Stimulated activated CD8-positive, alpha-beta memory T cell treated with anti-CD3 and anti-CD28 coated beads, Interleukin-15, amount 100 ng/mL, for 24 hours (primary cell): ENCODE results near the gene ANKZF1.
"Not testable (repeated sequence)": the region's sequence is repeated elsewhere in the genome, so short reads cannot be mapped to it uniquely, and the experiment has no call there.

ENCODE experiments used
- DNase-seq: peaks from one replicate; pipeline ENCODE4 v3.0.0-alpha.2; 2020; ENCODE audit warnings: low read depth

The ANKZF1 gene, protein sequence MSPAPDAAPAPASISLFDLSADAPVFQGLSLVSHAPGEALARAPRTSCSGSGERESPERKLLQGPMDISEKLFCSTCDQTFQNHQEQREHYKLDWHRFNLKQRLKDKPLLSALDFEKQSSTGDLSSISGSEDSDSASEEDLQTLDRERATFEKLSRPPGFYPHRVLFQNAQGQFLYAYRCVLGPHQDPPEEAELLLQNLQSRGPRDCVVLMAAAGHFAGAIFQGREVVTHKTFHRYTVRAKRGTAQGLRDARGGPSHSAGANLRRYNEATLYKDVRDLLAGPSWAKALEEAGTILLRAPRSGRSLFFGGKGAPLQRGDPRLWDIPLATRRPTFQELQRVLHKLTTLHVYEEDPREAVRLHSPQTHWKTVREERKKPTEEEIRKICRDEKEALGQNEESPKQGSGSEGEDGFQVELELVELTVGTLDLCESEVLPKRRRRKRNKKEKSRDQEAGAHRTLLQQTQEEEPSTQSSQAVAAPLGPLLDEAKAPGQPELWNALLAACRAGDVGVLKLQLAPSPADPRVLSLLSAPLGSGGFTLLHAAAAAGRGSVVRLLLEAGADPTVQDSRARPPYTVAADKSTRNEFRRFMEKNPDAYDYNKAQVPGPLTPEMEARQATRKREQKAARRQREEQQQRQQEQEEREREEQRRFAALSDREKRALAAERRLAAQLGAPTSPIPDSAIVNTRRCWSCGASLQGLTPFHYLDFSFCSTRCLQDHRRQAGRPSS

DNA sequence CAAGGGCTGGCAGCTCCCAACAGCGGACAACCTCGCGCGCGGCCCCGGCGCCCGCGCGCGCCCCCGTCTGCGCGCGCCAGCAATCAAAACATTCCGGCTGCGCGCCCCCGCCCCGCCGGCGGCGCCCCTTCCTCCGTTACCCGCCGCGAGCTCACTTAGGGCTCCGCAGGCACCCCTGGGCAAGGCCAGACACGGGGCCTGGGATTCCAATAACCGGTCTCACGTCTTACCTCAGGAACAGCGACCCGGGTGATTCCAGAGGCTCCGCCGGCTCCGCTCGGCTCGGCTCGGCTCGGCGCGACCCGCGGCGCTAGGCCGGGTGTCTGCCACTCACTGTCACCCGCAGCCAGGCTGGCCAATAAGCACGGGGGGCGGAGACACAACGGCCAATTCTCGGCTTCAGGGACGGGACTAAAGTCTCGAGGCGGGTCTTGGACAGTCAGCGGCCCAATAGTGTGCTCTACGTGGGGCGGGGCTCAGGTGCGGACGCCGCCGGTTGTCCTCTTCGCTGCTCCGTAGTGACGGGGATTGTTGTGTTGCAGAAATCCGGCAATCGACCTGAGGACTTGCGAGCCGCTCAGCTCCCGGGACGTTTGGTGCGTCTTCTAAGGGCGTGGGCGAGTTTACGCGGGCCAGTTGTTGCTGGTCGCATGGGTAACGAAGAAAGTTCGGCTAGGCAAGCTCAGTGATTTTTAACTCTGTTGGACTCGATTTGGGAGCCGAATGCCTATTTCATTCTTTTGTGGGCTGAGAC is at the start of gene ANKZF1, which contains the start of gene ATG9A:
Gene ANKZF1, plus strand, starts transcription at position 502 of the 754 bp plus-strand sequence. CDS start 452 bp downstream, outside the sequence.
Gene ATG9A, minus strand, starts transcription at position 332 of the 754 bp plus-strand sequence. CDS start 1,612 bp downstream, outside the sequence.
- peak; percentile 86 for DNase-seq

DNA sequence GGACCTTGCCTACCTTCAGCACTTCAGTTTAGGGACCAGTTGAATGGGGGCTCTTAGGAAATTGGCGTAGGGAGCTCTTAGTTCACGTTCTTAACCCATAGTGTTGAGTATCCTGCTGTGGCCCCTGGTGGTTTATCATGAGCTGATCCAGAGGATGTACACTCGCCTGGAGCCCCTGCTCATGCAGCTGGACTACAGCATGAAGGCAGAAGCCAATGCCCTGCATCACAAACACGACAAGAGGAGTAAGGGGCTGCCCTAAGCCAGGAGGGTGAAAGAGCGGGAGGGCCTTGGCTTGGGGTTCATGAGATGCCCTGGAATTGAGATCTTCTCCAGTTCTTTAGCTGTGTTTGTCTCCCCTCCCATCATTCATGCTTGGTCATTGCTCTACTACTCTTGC is 48.6 kb upstream of the ANKZF1 start:
- no peak for DNase-seq

DNA sequence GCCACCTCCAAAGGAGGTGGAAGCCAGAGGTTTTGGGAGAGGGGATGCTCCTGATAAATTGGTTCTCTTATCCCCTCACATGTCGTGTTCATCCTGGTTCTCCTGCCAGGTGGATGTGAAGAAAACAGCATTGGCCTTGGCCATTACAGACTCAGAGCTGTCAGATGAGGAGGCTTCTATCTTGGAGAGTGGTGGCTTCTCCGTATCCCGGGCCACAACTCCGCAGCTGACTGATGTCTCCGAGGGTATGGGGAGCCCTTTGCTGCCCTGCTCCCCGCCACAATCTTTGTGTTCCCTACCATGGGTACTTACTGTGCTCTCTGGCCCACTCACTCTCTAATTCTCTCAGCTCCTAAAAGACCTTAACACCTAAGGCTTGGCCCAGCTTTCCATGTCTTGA is 48.1 kb upstream of the ANKZF1 start:
- DNase-seq: no peak

DNA sequence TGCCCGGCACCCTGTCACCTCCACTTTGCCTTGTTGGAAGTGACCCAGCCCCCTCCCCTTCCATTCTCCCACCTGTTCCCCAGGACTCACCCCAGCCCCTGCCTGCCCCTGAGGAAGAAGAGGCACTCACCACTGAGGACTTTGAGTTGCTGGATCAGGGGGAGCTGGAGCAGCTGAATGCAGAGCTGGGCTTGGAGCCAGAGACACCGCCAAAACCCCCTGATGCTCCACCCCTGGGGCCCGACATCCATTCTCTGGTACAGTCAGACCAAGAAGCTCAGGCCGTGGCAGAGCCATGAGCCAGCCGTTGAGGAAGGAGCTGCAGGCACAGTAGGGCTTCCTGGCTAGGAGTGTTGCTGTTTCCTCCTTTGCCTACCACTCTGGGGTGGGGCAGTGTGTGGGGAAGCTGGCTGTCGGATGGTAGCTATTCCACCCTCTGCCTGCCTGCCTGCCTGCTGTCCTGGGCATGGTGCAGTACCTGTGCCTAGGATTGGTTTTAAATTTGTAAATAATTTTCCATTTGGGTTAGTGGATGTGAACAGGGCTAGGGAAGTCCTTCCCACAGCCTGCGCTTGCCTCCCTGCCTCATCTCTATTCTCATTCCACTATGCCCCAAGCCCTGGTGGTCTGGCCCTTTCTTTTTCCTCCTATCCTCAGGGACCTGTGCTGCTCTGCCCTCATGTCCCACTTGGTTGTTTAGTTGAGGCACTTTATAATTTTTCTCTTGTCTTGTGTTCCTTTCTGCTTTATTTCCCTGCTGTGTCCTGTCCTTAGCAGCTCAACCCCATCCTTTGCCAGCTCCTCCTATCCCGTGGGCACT is 47.1 kb upstream of the ANKZF1 start:
- no peak for DNase-seq

DNA sequence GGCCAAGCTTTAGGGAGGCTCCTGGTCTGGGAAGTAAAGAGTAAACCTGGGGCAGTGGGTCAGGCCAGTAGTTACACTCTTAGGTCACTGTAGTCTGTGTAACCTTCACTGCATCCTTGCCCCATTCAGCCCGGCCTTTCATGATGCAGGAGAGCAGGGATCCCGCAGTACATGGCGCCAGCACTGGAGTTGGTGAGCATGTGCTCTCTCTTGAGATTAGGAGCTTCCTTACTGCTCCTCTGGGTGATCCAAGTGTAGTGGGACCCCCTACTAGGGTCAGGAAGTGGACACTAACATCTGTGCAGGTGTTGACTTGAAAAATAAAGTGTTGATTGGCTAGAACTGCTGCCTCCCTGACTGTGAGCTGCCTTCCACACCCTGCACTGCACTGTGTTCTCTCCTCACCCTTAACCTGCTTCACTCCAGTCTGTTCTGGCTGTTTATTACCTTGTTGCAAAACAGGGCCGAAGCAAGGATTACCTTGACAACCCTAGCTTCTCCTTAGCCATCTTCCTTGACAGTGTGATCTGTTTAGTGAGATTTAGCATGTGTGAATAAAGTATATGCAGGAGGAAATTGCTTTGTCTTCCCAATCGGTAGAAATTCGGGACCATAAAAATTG is 46.3 kb upstream of the ANKZF1 start:
- no peak for DNase-seq

DNA sequence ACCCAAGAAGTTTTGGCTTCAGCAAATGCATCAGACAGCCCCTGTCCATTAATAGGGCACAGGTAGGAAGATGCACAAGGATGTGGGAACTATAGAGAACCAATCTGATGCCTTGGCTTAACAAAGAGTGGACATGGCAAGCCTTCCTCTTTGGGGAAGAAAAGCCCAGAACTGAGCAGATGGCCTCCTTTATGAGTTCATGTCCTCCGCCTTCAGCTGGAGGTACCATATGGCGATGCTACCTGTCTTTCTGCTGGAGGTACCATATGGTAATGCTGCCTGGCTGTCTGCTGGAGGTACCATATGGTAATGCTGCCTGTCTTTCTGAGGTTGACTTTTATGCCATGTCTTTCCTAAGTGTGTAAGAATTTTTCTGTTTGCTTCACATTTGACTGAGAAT is 45.5 kb upstream of the ANKZF1 start:
- DNase-seq: no peak

DNA sequence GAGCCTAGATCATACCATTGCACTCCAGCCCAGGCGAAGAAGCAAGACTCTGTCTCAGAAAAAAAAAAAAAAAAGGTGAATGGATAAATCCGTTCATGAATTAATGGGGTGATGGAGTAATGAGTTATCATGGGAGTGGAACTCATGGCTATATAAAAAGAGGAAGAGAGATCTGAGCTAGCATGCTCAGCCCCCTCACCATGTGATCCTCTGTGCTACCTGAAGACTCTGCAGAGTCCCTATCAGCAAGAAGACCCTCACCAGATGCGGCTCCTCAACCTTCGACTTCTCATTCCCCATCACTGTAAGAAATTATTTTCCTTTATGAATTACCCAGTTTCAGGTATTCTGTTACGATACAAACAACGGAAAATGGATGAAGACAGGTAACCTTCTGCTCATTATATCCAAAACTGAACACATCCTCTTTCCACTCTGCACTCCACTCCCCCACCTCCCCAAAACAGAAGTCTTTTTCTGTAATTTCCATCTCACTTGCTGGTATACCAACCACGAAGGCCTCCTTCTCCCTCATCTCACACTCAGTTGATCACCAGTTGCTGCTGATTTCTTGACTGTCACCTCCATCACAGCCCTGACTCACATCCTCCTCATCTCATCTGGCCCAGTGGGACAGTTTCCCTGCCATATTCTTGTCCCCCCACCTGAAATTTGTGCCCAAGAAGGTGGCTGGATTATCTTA is 42.7 kb upstream of the ANKZF1 start:
- no peak for DNase-seq

DNA sequence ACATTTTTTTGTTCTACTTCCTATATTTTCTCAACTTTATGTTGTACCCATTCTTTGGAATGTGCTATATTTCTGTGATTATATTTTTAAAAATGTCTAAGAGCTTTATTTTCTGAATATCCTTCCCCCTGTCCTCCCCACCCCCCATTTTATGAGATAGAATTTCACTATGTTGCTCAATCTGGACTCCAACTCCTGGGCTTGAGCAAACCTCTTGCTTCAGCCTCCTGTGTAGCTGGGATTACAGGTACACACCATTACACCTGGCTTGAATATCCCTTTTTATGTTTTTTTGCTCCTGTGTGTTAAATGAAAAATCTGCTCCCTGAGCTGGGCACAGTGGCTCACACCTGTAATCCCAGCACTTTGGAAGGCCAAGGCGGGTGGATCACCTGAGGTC is 32.2 kb upstream of the ANKZF1 start:
- no peak for DNase-seq

DNA sequence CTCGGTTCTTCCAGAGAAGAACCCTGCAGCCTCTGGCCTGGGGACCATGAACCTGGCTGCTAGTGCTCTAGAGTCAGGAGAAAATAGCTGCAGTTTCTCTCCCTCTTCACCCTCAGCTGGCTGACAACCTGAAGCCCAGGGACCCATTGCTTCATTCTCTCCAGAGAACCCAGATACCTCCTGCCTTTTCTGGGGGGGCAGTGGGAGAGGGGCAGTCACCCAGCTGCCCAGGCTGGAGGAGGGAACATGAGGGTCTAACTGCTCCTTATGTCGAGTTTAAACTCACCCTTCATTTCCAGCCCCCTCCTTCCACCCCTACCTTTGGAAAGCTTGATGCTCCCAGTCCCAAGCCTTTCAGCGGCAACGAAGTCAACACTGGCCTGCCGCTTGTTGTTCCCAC is 30.6 kb upstream of the ANKZF1 start:
- no peak for DNase-seq

DNA sequence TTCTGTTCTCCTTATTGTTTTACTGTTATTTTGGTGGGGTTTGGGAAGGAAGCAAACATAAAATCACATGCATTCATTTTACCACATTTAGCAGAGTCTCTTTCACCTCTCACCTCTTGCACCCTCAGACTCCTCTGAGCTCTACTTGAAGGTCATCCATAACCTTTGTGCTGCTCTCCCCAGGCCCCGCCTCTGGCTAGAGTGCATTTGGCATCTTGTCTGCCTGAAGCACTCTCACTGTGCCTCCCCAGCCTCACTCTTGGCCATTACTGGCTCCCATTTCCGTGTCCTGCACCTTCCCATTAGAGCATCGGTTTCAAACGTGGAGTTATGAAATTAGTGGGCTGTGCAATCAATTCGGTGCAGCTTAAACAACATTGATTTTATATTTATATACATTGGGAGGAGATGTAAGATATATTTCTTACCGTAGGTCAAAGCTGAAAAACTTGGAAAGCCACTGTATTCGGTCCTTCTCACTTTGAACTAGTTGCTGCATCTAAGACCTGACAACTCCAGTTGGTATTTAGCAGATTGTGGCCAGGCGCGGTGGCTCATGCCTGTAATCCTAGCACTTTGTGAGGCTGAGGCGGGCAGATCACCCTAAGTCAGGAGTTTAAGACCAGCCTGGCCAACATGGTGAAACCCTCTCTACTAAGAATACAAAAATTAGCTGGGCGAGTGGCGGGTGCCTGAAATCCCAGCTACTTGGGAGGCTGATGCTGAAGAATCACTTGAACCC is 30.0 kb upstream of the ANKZF1 start:
- no peak for DNase-seq

DNA sequence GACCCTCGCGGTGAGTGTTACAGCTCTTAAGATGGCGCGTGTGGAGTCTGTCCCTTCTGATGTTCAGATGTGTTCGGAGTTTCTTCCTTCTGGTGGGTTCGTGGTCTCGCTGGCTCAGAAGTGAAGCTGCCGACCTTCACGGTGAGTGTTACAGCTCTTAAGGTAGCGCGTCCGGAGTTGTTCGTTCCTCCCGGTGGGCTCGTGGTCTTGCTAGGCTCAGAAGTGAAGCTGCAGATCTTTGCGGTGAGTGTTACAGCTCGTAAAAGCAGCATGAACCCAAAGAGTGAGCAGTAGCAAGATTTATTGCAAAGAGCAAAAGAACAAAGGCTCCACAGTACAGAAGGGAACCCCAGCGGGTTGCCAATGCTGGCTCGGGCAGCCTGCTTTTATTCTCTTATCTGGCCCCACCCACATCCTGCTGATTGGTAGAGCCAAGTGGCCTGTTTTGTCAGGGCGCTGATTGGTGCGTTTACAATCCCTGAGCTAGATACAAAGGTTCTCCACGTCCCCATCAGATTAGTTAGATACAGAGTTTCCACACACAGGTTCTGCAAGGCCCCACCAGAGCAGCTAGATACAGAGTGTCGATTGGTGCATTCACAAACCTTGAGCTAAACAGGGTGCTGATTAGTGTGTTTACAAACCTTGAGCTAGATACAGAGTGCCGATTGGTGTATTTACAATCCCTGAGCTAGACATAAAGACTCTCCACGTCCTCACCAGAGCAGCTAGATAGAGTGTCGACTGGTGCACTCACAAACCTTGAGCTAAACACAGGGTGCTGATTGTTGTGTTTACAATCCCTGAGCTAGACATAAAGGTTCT is 28.9 kb upstream of the ANKZF1 start:
- not testable (repeated sequence) for DNase-seq

DNA sequence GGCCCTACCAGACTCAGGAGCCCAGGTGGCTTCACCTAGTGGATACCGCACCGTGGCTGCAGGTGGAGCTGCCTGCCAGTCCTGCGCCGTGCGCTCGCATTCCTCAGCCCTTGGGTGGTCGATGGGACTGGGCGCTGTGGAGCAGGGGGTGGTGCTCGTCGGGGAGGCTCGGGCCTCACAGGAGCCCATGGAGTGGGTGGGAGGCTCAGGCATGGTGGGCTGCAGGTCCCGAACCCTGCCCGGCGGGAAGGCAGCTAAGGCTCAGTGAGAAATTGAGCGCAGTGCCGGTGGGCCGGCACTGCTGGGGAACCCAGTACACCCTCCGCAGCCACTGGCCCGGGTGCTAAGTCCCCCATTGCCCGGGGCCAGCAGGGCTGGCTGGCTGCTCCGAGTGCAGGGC is 28.3 kb upstream of the ANKZF1 start:
- not testable (repeated sequence) for DNase-seq

DNA sequence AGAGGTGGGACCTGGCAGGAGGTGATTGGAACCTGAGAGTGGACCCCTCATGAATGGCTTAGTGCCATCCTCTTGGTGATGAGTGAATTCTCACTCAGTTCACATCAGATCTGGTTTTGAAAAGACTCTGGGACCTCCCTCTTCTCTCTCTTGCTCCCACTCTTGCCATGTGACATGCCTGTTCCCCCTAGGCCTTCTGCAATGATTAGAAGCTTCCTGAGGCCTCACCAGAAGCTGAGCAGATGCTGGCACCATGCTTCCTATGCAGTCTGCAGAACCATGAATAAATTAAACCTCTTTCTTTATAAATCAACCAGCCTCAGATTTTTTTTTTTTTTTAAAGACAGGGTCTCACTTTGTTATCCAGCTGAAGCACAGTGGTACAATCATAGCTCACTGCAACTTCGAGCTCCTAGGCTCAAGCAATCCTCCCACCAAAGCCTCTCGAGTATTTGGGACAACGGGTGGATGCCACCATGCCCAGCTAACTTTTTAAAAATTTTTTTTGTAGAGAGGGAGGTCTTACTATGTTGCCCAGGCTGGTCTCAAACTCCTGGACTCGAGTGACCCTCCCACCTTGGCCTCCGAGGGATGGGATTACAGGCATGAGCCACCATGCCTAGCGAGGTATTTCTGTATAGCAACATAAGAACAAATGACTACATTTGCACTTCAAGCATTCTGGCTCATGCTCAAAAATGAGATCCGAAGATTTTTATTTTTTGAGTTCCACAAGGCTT is 25.0 kb upstream of the ANKZF1 start:
- no peak for DNase-seq

DNA sequence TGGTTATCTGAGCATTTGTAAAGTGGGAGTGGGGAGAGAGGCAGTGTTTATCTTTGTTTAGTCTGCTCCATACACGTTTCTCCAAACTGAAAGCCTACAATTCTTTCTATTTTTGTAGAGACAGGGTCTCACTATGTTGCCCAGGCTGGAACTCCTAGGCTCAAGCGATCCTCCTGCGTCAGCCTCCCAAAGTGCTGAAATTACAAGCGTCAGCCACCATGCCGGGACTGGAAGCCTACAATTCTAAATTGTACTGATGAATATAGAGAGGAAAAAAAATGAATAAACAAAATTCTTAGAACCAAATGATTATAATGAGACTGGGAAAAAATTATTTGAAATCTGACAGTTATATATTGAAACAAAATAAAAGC is 24.5 kb upstream of the ANKZF1 start:
- no peak for DNase-seq

DNA sequence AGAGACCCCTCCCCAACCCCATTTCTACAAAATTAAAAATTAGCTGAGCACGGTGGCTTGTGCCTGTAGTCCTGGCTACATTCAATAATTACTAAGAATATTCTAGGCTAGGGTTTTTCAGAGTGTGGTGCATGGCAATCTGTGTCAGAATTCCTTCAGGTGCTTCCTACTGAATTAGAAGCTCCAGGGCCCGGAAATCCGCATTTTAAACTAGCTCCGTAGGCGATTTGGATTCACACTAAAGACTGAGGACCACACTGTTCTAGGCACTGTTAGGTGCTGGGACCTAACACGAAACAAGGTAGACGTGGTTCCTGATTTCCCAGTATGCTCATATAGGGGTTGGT is 23.7 kb upstream of the ANKZF1 start:
- DNase-seq: no peak

DNA sequence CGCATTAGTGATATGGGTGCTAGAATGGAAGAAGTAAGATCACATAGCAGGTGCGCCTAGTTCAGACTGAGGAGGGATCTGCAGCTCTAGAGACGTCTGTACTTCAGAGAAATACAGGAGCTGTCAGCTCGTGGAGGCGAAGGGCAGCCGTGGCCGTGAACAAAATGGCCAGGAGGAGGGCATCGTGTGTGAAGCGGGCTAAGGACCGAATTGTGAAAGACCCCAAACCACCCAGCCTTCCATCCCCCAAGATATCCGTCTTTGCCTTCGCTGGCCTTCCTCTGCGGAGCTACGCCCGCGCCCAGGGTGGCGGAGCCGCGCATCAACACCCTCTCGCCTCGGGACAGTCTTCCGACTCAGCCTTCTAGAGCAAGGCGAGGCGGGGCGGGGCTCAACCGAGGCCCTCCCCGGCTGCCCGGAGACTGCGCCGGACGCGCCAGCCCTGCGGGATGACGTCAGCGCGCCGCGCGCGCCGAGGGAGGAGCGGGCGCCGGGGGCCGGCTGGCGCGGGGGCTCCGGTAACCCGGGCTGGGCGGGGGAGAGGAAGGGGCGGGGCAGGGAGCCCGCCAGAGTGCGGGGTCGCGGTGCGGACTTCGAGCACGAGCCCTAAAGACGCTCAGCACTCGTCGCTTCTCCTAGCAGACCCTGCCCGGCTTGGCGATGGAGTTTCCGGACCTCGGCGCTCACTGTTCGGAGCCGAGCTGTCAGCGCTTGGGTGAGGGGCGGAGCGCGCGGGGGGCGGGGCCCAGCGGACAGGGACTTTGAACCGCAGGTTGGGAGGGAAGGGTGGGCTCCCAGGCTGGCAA is 23.1 kb upstream of the ANKZF1 start, which contains the start of gene ZFAND2B:
Gene ZFAND2B, plus strand, starts transcription at position 455 of the 806 bp plus-strand sequence. Its CDS starts 206 bp downstream, at position 661.
- DNase-seq: peak; percentile 86

DNA sequence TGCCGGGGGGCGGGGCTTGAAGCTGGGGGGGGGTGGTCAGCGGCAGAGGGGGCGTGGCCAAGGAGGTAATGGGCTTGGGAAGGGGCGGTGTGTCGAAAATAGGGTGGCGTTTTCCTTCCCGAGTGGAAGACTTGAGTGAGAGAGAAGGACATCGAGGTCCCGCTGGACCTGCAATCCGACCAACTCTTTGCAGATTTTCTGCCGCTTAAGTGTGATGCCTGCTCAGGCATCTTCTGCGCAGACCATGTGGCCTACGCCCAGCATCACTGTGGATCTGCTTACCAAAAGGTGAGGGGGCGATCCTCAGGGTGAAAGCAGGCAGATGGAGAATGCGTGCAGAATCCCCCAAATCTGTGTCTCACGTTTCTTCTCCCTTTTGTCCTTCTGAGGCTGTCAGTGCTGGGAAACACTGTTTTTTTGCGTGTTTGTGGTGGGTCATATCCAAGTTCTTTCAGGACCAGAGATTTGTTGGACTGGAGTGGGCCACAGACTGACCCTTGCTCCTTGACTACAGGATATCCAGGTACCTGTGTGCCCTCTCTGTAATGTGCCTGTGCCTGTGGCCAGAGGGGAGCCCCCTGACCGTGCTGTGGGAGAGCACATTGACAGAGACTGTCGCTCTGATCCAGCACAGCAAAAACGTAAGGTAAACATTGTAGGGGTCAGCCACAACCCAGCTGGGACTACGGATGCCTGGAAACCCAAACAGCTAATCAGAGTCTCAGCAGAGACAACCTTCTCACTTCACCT is 22.3 kb upstream of the ANKZF1 start:
- no peak for DNase-seq
